Measurements from ENCODE around the gene SH3PXD2B. TPM values are rescaled to one million over a fixed set of nuclear protein-coding genes. Genes with fewer than 3 reads are reported as not detected.
"Not testable (repeated sequence)": the region's sequence is repeated elsewhere in the genome, so short reads cannot be mapped to it uniquely, and the experiment has no call there.

SH3PXD2B gene
- total RNA-seq, 2 experiments from 2014 or later, result 0.10 TPM; not detected in 1

- CTCF ChIA-PET (ENCODE audit: unreplicated experiment), result interaction anchor here (1.0 kb wide), 1 partner anchor 104 kb away, joined by 5 read pairs; no protein-coding TSS in a partner anchor
- Histone ChIP-seq H3K4me2 (ENCODE audit: low read length) (no peak overlapping the region), H2AFZ (ENCODE audit: low read length) (no peak overlapping the region), H3K9me2 (ENCODE audit: insufficient read depth, low read length) (no peaks in the 10 kb centered on the region), H3K79me2 (ENCODE audit: insufficient read depth, low read depth, low read length) (no peaks in the 10 kb centered on the region), H3K4me3 (ENCODE audit: low read depth, low read length, poor library complexity, severe bottlenecking) (no peak overlapping the region), H3K36me3 (ENCODE audit: insufficient read depth, low read length) (no peaks in the 10 kb centered on the region), H3K27ac (ENCODE audit: low read depth, low read length, poor library complexity, severe bottlenecking) (no peak overlapping the region), H3K4me1 (ENCODE audit: insufficient read depth, low read length, poor library complexity, severe bottlenecking) (no peaks in the 10 kb centered on the region), H3K9me3 (ENCODE audit: low read length) (no peaks in the 10 kb centered on the region), H4K20me1 (ENCODE audit: insufficient read depth, low read length) (no peaks in the 10 kb centered on the region; the same call in 1 of the 2 replicates)
- DNase-seq (ENCODE audit: low spot score), result peak; percentile 77
- POLR2A ChIA-PET, result interaction anchor here (0.6 to 1.4 kb wide), 5 partner anchors 8 to 331 kb away, joined by 3 to 4 read pairs (median 3); no protein-coding TSS in a partner anchor
- TF ChIP-seq CTCF (conservative IDR thresholded peaks at IDR 0.05; ENCODE audit: low read length) (peak; percentile 97), EZH2phosphoT487 (IDR thresholded peaks at IDR 0.05; ENCODE audit: borderline replicate concordance, low read depth, low read length) (no peak)
- BruUV-seq (replicated peaks), result no TSS peak
- intact Hi-C loops (cut with micrococcal nuclease; ENCODE audit: unreplicated experiment), result loop anchor here (2.0 to 5.0 kb wide), 2 partner anchors 186 to 381 kb away; no protein-coding TSS in a partner anchor
Measured at GRCh38 chr5:172293054-172293744, 161.1 kb downstream of the SH3PXD2B start.

GRCh38 chr5:172291837-172292236 is 162.5 kb downstream of the SH3PXD2B start:
- POLR2A ChIA-PET, result interaction anchor here (0.6 to 1.4 kb wide), 6 partner anchors 9 to 182 kb away, joined by 3 to 5 read pairs (median 4); no protein-coding TSS in a partner anchor
- not testable (repeated sequence) for H3K36me3 ChIP-seq (ENCODE audit: insufficient read depth, low read length); H4K20me1 ChIP-seq (ENCODE audit: insufficient read depth, low read length)

DNA sequence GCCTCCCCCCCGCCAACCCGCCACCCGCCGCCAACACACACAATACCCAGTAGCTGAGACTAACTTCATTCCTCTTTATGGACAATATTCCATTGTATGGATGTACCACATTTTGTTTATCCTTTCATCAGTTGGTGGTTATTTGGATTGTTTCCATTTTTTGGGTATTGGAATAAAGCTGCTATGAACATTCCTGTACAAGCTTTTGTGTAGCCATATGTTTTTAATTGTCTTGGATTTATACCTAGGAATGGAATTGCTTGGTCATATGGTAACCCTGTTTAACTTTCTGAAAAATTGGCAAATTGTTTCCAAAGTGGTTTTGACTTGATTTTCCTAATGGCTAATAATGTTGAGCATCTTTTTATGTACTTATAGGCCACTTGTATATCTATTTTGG is 165.9 kb downstream of the SH3PXD2B start:
- Histone ChIP-seq H3K9me2 (ENCODE audit: insufficient read depth, low read length) (no peaks in the 10 kb centered on the region), H3K9me3 (ENCODE audit: low read length) (no peaks in the 10 kb centered on the region), H3K79me2 (ENCODE audit: insufficient read depth, low read depth, low read length) (no peaks in the 10 kb centered on the region), H3K4me3 (ENCODE audit: low read depth, low read length, poor library complexity, severe bottlenecking) (no peak overlapping the region), H3K36me3 (ENCODE audit: insufficient read depth, low read length) (no peaks in the 10 kb centered on the region), H2AFZ (ENCODE audit: low read length) (no peak overlapping the region), H3K4me2 (ENCODE audit: low read length) (no peak overlapping the region), H4K20me1 (ENCODE audit: insufficient read depth, low read length) (no peaks in the 10 kb centered on the region), H3K27ac (ENCODE audit: low read depth, low read length, poor library complexity, severe bottlenecking) (no peak overlapping the region), H3K4me1 (ENCODE audit: insufficient read depth, low read length, poor library complexity, severe bottlenecking) (peaks cover 11% of the 10 kb centered on the region)
- POLR2A ChIA-PET, result no interaction called here
- no TSS peak for BruUV-seq (replicated peaks)
- no peak for TF ChIP-seq EZH2phosphoT487 (IDR thresholded peaks at IDR 0.05; ENCODE audit: borderline replicate concordance, low read depth, low read length)
- no peak for TF ChIP-seq CTCF (conservative IDR thresholded peaks at IDR 0.05; ENCODE audit: low read length)
- intact Hi-C loops (cut with micrococcal nuclease; ENCODE audit: unreplicated experiment), result no loop called here
- DNase-seq (ENCODE audit: low spot score), result no peak
- CTCF ChIA-PET (ENCODE audit: unreplicated experiment), result no interaction called here

More at GRCh38 chr5:172291837-172292236, 162.5 kb downstream of the SH3PXD2B start:
- H2AFZ ChIP-seq (ENCODE audit: low read length); H3K9me2 ChIP-seq (ENCODE audit: insufficient read depth, low read length); H3K27ac ChIP-seq (ENCODE audit: low read depth, low read length, poor library complexity, severe bottlenecking); H3K4me3 ChIP-seq (ENCODE audit: low read depth, low read length, poor library complexity, severe bottlenecking); H3K79me2 ChIP-seq (ENCODE audit: insufficient read depth, low read depth, low read length); H3K4me2 ChIP-seq (ENCODE audit: low read length); H3K9me3 ChIP-seq (ENCODE audit: low read length); DNase-seq (ENCODE audit: low spot score); H3K4me1 ChIP-seq (ENCODE audit: insufficient read depth, low read length, poor library complexity, severe bottlenecking); BruUV-seq (replicated peaks): not testable (repeated sequence)
- intact Hi-C loops (cut with micrococcal nuclease; ENCODE audit: unreplicated experiment), result loop anchor here (2.0 to 5.0 kb wide), 2 partner anchors 185 to 380 kb away; no protein-coding TSS in a partner anchor
- CTCF ChIA-PET (ENCODE audit: unreplicated experiment), result interaction anchor here (2.4 kb wide), 1 partner anchor 103 kb away, joined by 7 read pairs; the partner anchor contains the start of gene STK10

- H2AFZ ChIP-seq (ENCODE audit: low read length); BruUV-seq (replicated peaks); H3K9me3 ChIP-seq (ENCODE audit: low read length); POLR2A ChIA-PET; DNase-seq (ENCODE audit: low spot score); H3K9me2 ChIP-seq (ENCODE audit: insufficient read depth, low read length); H3K4me3 ChIP-seq (ENCODE audit: low read depth, low read length, poor library complexity, severe bottlenecking); H4K20me1 ChIP-seq (ENCODE audit: insufficient read depth, low read length); H3K27ac ChIP-seq (ENCODE audit: low read depth, low read length, poor library complexity, severe bottlenecking); H3K4me2 ChIP-seq (ENCODE audit: low read length); H3K36me3 ChIP-seq (ENCODE audit: insufficient read depth, low read length); CTCF ChIA-PET (ENCODE audit: unreplicated experiment); intact Hi-C loops (cut with micrococcal nuclease; ENCODE audit: unreplicated experiment): not testable (repeated sequence)
- Histone ChIP-seq H3K79me2 (ENCODE audit: insufficient read depth, low read depth, low read length) (peaks cover 12% of the 10 kb centered on the region), H3K4me1 (ENCODE audit: insufficient read depth, low read length, poor library complexity, severe bottlenecking) (peaks cover 14% of the 10 kb centered on the region)
Measured at GRCh38 chr5:172287140-172287539, 167.2 kb downstream of the SH3PXD2B start.
